H9 (cell line): ENCODE data around the gene TSC2. TPM values are rescaled to one million over a fixed set of nuclear protein-coding genes. Genes with fewer than 3 reads are reported as not detected.
"Not testable (repeated sequence)": the region's sequence is repeated elsewhere in the genome, so short reads cannot be mapped to it uniquely, and the experiment has no call there.

ENCODE experiments used
- DNase-seq: peaks from one replicate; pipeline ENCODE4 v3.0.0-alpha.2; 2017
- H2AFZ ChIP-seq: one replicate; pipeline ENCODE4 v1.6.1; 2013; ENCODE audit warnings: mild to moderate bottlenecking, low read length, control low read depth, moderate library complexity
- H2AK5ac ChIP-seq: 2 replicates; pipeline ENCODE4 v1.6.1; 2013; ENCODE audit warnings: low read length, control low read depth, mixed read lengths; ENCODE audit not compliant: insufficient read length
- H2BK120ac ChIP-seq: one replicate; pipeline ENCODE4 v1.6.1; 2013; ENCODE audit warnings: low read depth, mild to moderate bottlenecking, low read length, control low read depth, inconsistent platforms; ENCODE audit not compliant: poor library complexity, severe bottlenecking
- H2BK12ac ChIP-seq: 2 replicates; pipeline ENCODE4 v1.6.1; 2013; ENCODE audit warnings: low read length, control low read depth, mixed read lengths, low read depth; ENCODE audit not compliant: insufficient read length
- H2BK15ac ChIP-seq: 2 replicates; pipeline ENCODE4 v1.6.1; 2013; ENCODE audit warnings: low read depth, low read length, control low read depth
- H2BK20ac ChIP-seq: one replicate; pipeline ENCODE4 v1.6.1; 2013; ENCODE audit warnings: low read depth, mild to moderate bottlenecking, low read length, control low read depth, inconsistent platforms; ENCODE audit not compliant: poor library complexity, severe bottlenecking
- H2BK5ac ChIP-seq: 2 replicates; pipeline ENCODE4 v1.6.1; 2013; ENCODE audit warnings: low read length, control low read depth, mixed read lengths; ENCODE audit not compliant: insufficient read length
- H3K14ac ChIP-seq: 2 replicates; pipeline ENCODE4 v1.6.1; 2013; ENCODE audit warnings: low read length, control low read depth; ENCODE audit not compliant: insufficient read depth
- H3K18ac ChIP-seq: 2 replicates; pipeline ENCODE4 v1.6.1; 2013; ENCODE audit warnings: low read depth, mild to moderate bottlenecking, mixed read lengths, low read length, control low read depth; ENCODE audit not compliant: insufficient read length
- H3K23ac ChIP-seq: 2 replicates; pipeline ENCODE4 v1.6.1; 2013; ENCODE audit warnings: low read length, control low read depth, mixed read lengths, low read depth; ENCODE audit not compliant: insufficient read length
- H3K23me2 ChIP-seq: 2 replicates; pipeline ENCODE4 v1.6.1; 2013; ENCODE audit warnings: low read depth, mild to moderate bottlenecking, mixed read lengths, low read length, control low read depth; ENCODE audit not compliant: insufficient read length, poor library complexity, severe bottlenecking
- H3K27ac ChIP-seq: 2 replicates; pipeline ENCODE4 v1.5.1; 2013; ENCODE audit warnings: low read length, control low read depth, mixed read lengths, low read depth; ENCODE audit not compliant: insufficient read length
- H3K27me3 ChIP-seq: 2 replicates; pipeline ENCODE4 v1.6.1; 2013; ENCODE audit warnings: low read length, control low read depth, inconsistent platforms; ENCODE audit not compliant: insufficient read depth
- H3K4ac ChIP-seq: 2 replicates; pipeline ENCODE4 v1.6.1; 2013; ENCODE audit warnings: low read depth, mild to moderate bottlenecking, control low read depth, inconsistent platforms, low read length, moderate library complexity
- H3K4me1 ChIP-seq: 2 replicates; pipeline ENCODE4 v1.6.1; 2013; ENCODE audit warnings: low read length, control low read depth, inconsistent platforms; ENCODE audit not compliant: insufficient read depth
- H3K4me2 ChIP-seq: 2 replicates; pipeline ENCODE4 v1.6.1; 2013; ENCODE audit warnings: low read length, control low read depth, mixed read lengths; ENCODE audit not compliant: insufficient read length, insufficient read depth
- H3K56ac ChIP-seq: 2 replicates; pipeline ENCODE4 v1.6.1; 2013; ENCODE audit warnings: low read depth, mild to moderate bottlenecking, mixed read lengths, low read length, control low read depth; ENCODE audit not compliant: insufficient read length
- H3K79me1 ChIP-seq: 2 replicates; pipeline ENCODE4 v1.6.1; 2013; ENCODE audit warnings: low read depth, mild to moderate bottlenecking, moderate library complexity, low read length, control low read depth, inconsistent platforms; ENCODE audit not compliant: insufficient read depth, poor library complexity, severe bottlenecking
- H3K79me2 ChIP-seq: 2 replicates; pipeline ENCODE4 v1.6.1; 2013; ENCODE audit warnings: low read length, control low read depth, inconsistent platforms; ENCODE audit not compliant: insufficient read depth
- H3K9ac ChIP-seq: 2 replicates; pipeline ENCODE4 v1.6.1; 2013; ENCODE audit warnings: low read length, control low read depth, mixed read lengths; ENCODE audit not compliant: insufficient read length; ENCODE audit errors: extremely low read depth
- H3K9me3 ChIP-seq: one replicate; pipeline ENCODE4 v1.6.1; 2013; ENCODE audit warnings: low read depth, low read length, inconsistent platforms; ENCODE audit not compliant: control insufficient read depth
- H3T11ph ChIP-seq: one replicate; pipeline ENCODE4 v1.6.1; 2013; ENCODE audit warnings: mild to moderate bottlenecking, low read length, control low read depth, inconsistent platforms
- H4K20me1 ChIP-seq: one replicate; pipeline ENCODE4 v1.6.1; 2013; ENCODE audit not compliant: control insufficient read depth, insufficient read length, insufficient read depth
- H4K5ac ChIP-seq: 2 replicates; pipeline ENCODE4 v1.6.1; 2013; ENCODE audit warnings: low read depth, mild to moderate bottlenecking, mixed read lengths, low read length, control low read depth; ENCODE audit not compliant: insufficient read length
- H4K8ac ChIP-seq: replicated peaks from 2 replicates; pipeline ENCODE4 v1.6.1; 2013; ENCODE audit warnings: low read length, control low read depth, mixed read lengths, low read depth; ENCODE audit not compliant: insufficient read length
- H4K91ac ChIP-seq: 2 replicates; pipeline ENCODE4 v1.6.1; 2013; ENCODE audit warnings: low read depth, mild to moderate bottlenecking, moderate library complexity, mixed read lengths, low read length, control low read depth; ENCODE audit not compliant: insufficient read length
- H3K27ac Mint-ChIP-seq, 3 experiments: 2 replicates in 2 of 3; 3 replicates in 1 of 3; pipeline ENCODE4 v1.8.0; 2020 to 2021; ENCODE audit warnings: mixed read lengths in 3 of 3, mild to moderate bottlenecking in 1 of 3, moderate library complexity in 1 of 3
- H3K27me3 Mint-ChIP-seq: 2 replicates; pipeline ENCODE4 v1.8.0; 2021; ENCODE audit warnings: low read depth, mild to moderate bottlenecking, moderate library complexity, mixed read lengths
- H3K36me3 Mint-ChIP-seq, 3 experiments: 2 replicates in 2 of 3; 3 replicates in 1 of 3; pipeline ENCODE4 v1.8.0; 2020 to 2021; ENCODE audit warnings: low read depth in 3 of 3, mixed read lengths in 3 of 3; ENCODE audit not compliant: insufficient read depth in 1 of 3
- H3K4me1 Mint-ChIP-seq, 2 experiments: 2 replicates each; pipeline ENCODE4 v1.8.0; 2020; ENCODE audit warnings: mixed read lengths in 2 of 2
- H3K4me3 Mint-ChIP-seq, 2 experiments: 2 replicates in 1 of 2; 3 replicates in 1 of 2; pipeline ENCODE4 v1.8.0; 2020 to 2021; ENCODE audit warnings: mild to moderate bottlenecking in 2 of 2, mixed read lengths in 2 of 2, moderate library complexity in 1 of 2
- H3K9me3 Mint-ChIP-seq, 2 experiments: 2 replicates in 1 of 2; 3 replicates in 1 of 2; pipeline ENCODE4 v1.8.0; 2020; ENCODE audit warnings: mild to moderate bottlenecking in 2 of 2, mixed read lengths in 2 of 2, moderate library complexity in 1 of 2
- WGBS: extraction: QIAGEN DNeasy Blood & Tissue Kit; methylation state at CpG from one replicate; pipeline ENCODE4 v1.1.7; 2013; ENCODE audit warnings: missing lambda C conversion rate, low lambda C conversion rate, mixed read lengths; ENCODE audit not compliant: insufficient read length; ENCODE audit errors: extremely low coverage; 5-methylcytosine and 5-hydroxymethylcytosine counted together
- total RNA-seq: library from RNA; stranded (reverse); gene quantifications from 2 replicates; pipeline ENCODE4 v1.2.1, GENCODE V29; 2021
- TF ChIP-seq, protein P1 (sequence below): fragments of 200-600 bp; sonication (generic); conservative IDR thresholded peaks from 3 replicates; pipeline ENCODE4 v1.8.0; 2021; ENCODE audit warnings: antibody characterized with exemption, mild to moderate bottlenecking

The TSC2 gene
- total RNA-seq, 1 experiment from 2014 or later, result 122 TPM

- not testable (repeated sequence) for H3K9me3 ChIP-seq, H3K4me1 ChIP-seq, H4K5ac ChIP-seq, H2AFZ ChIP-seq, H3K56ac ChIP-seq, H3K14ac ChIP-seq, H4K20me1 ChIP-seq, DNase-seq, H3K23ac ChIP-seq, H3K79me2 ChIP-seq, H4K91ac ChIP-seq, H3K23me2 ChIP-seq, H3K36me3 Mint-ChIP-seq, H3K4ac ChIP-seq, H3K27me3 ChIP-seq, H3K9me3 Mint-ChIP-seq, H3K18ac ChIP-seq, H3K27me3 Mint-ChIP-seq, H3K4me2 ChIP-seq, H3T11ph ChIP-seq, H2BK15ac ChIP-seq, H2BK12ac ChIP-seq, H3K9ac ChIP-seq, H4K8ac ChIP-seq, H3K79me1 ChIP-seq, H2AK5ac ChIP-seq, H3K27ac ChIP-seq, H2BK5ac ChIP-seq, H2BK20ac ChIP-seq, H2BK120ac ChIP-seq
- Mint-ChIP-seq H3K27ac (peak overlapping the region in 2 of 3 experiments; percentile 42 to 56; a peak in 1 of 7 replicates), H3K4me3 (0 out of 5 replicates have a peak overlapping the region, but pooled peaks of 1 of the 2 experiments have one; percentile 31), H3K4me1 (peaks cover 10 to 15% of the 10 kb centered on the region in 2 experiments)
- WGBS, result no CpG with 5 or more reads among the region's 9 CpGs
- TF ChIP-seq, protein P1, sequence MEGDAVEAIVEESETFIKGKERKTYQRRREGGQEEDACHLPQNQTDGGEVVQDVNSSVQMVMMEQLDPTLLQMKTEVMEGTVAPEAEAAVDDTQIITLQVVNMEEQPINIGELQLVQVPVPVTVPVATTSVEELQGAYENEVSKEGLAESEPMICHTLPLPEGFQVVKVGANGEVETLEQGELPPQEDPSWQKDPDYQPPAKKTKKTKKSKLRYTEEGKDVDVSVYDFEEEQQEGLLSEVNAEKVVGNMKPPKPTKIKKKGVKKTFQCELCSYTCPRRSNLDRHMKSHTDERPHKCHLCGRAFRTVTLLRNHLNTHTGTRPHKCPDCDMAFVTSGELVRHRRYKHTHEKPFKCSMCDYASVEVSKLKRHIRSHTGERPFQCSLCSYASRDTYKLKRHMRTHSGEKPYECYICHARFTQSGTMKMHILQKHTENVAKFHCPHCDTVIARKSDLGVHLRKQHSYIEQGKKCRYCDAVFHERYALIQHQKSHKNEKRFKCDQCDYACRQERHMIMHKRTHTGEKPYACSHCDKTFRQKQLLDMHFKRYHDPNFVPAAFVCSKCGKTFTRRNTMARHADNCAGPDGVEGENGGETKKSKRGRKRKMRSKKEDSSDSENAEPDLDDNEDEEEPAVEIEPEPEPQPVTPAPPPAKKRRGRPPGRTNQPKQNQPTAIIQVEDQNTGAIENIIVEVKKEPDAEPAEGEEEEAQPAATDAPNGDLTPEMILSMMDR, result peak; percentile 43; the same call in 2 of the 3 replicates
Observed at GRCh38 chr16:2121325-2121724, 73.5 kb downstream of the TSC2 start.
